ENCODE results near the gene AGAP5.

The AGAP5 gene

DNA sequence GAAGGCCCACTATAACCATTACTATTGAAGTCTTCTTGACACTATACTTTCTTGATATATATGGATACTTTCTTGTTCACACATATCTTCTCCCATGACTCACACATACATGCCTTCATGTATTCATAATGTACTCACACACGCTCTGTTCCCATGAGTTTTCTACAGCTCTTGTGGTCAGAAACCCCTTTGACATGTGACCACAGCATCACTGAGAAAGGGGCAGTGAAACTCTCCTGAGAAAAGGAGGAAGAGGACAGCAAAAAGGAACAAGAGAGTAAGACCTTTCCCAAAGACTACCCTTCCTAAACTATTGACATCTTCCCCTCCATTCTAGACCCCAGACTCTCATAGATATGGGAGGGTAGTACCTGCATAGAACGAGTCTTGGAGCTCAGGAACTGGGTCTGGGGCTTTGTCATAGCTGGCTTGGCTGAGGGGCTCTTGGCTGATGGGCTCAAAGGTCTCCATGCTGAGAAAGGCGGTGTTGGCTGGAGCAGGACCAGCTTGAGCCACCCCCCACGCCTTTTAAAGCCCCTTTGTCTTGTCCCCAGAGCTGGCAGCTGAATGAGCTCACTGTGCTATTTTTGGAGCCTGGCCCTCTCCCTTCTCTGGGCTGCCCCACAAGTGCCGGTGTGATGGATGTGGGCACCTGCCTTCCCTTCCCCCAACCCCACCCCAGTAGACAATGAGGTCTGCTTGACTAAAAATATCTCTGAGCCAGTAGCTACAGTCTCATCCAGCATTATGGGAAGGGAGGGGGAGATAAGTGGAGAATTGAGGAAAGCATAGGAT, 47.2 kb downstream of the AGAP5 start:
- DNase-seq, result no peak

DNA sequence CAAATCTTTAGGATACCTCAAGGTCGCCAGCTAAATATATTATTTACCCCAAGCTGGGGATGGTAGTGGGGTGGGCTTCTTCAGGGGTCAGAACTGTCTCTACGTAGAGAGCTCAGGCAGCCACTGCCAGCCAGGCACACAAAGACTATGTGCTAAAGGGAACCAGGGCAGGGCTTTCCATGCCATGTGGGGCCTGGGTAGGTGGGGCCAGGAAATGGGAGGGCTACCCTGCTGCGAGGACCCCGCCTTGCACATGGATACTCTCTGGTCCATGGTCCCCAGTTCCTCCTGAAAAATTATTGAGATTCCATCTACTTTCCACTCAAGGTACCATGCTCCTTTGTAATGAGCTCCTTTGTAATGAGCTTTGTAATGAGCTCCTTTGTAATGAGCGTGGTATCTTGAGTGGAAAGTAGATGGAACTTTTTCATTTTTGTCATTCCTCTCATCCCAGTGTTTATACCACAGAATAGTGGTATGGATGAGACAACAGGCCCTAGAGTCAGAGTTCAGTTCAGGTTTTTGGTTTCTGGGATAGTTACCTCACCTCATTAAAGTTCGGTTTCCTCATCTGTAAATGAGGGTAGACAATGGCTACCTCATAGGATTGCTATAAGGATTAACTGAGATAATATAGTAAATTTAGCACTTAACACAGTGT, 47.9 kb downstream of the AGAP5 start:
- DNase-seq, result no peak

DNA sequence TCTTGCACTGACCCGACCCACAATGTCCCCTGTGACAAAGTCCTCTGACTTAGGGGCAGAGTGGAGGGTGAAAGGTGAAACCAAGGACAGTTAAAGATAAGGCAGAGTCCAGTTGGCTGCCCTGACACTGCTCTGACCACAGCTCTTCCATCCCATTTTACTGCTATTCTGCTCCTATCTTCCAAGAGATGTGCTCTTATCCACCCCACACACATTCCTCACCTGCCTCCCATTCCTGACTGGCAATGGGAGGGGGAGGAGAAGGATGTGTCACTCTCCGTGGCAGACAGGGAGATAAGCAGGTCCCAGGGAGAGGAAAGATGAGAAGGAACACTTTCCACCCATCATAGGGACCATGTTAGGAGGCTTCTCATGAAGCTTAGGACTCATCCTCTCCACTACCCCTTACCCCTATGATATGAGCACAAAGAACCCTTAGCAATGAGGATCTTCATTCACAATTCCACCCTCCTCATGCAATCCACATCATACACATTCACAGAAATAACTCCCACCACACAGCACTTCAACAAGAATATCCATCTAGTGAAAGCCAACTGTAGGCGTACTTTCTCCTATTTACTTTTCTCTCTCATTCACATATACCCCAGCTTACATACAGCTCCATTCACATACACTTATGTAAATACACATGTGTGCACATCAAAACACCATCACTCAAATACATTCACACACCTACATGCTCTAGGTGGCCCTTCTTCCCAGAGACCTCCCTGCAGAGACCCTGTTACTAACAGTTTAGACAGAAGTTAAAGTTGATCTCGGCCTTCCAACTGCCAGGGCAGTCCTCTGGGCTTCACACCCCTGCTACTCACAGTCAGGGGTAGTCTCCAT, 48.7 kb downstream of the AGAP5 start:
- no peak for DNase-seq

- DNase-seq, result no peak
These were observed 49.8 kb downstream of the AGAP5 start for GRCh38 chr10:73647875-73648651.

GRCh38 chr10:73647211-73647874, 50.6 kb downstream of the AGAP5 start:
- peak; percentile 70 for DNase-seq

DNA sequence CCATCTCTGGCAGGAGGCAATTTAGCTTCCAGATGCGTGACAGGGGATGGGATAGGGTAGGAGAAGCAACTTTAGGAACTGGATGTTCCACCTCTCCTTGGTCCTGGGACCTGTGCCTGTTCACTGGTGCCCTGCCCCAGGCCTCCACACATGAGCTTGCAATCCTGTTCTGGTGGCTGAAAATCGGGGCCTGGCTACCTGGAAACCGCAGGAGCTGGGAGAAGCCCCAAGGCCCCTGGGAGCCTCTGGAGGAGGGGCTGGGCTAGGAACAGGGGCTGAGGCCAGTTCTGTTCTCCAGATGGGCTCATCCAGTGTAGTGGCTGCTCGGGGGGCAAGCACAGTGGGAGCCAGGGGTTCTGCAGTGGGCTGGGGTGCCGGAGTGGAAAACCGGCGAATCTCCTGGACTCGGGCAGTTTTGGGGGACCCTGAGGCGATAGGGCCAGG, 51.3 kb downstream of the AGAP5 start:
- DNase-seq, result no peak

DNA sequence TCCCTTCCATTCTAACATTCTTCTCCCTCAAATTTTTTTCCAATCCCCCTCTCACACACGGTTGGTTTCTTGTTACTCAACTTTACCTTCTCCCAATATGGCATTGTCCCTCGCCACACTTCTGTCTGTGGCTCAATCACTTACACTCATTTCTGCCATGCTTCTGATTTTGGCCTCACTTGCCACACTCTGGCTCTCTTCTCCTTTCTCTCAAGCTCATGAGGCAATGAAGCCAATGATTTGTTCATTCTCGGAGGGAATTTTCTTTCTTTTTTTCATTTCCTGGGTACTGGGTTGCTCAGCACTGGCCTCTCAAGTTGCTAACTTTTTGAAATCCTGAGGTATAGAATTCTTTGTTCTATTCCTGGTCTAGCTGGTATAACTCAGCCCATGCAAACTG, 52.7 kb downstream of the AGAP5 start:
- no peak for DNase-seq

DNA sequence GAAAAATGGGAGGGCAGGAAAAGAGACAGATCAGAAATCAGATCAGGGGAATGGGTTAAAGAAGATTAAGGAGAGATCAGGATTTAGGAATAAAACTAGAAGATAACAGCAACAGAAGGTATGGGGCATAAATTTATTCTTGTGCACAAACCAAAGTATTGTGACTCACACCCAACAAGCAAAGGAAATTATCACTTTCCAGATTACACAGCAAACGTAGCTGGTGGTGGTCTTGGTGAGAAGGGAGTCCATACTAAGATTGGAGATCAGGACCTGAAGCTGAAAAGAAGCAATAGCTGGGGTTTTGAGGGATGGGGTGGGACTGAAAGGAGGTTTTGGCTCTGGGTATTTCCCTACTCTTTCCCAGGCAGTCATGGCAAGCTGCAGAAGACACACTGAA, 53.1 kb downstream of the AGAP5 start:
- no peak for DNase-seq

DNA sequence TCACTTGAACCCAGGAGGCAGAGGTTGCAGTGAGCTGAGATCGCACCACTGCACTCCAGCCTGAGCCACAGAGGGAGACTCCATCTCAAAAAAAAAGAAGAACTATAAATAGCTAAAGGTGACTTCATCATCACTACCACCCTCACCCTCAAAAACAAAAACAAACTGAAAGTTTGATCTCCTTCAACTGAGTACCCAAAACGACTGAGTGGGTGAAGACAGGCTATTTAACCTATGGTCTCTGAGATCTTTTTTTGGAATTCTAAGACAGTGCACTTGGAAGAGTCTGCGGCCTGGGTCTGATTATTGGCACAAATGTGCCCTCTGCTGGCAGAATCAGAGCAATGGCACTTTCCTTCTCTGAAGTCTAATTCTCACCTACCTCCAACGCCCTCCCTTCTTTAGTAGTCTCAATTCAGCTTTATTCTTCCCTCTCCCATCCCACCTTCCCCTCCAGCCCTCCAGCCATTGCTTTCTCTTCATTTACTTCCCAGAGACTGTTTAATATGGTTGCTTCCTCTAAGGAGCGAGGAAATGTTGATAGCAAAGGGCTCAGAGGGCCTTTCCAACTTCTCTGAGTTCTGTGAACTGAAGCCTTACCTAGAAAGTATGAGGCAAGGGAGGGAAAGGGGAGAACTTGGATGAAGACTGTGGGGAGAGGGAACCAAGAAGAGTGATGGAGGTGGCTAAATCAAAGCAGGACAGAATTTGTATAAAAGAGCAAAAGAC, 53.7 kb downstream of the AGAP5 start:
- DNase-seq, result peak; percentile 78

DNA sequence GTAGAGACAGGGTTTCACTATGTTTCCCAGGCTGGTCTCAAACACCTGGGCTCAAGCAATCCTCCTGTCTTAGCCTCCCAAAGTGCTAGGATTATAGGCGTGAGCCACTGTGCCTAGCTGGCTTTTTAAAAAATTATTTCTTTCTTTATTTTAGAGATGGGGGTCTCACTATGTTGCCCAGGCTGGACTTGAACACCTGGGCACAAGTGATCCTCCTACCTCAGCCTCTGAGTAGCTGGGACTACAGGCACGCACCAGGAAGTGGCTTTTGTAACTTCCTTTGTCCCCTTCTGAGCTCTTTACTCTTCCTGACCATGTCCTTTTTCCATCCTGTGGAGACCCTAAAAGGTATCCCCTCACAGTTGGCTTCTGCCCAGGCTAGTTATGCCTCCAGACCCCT, 54.5 kb downstream of the AGAP5 start:
- DNase-seq, result no peak

DNA sequence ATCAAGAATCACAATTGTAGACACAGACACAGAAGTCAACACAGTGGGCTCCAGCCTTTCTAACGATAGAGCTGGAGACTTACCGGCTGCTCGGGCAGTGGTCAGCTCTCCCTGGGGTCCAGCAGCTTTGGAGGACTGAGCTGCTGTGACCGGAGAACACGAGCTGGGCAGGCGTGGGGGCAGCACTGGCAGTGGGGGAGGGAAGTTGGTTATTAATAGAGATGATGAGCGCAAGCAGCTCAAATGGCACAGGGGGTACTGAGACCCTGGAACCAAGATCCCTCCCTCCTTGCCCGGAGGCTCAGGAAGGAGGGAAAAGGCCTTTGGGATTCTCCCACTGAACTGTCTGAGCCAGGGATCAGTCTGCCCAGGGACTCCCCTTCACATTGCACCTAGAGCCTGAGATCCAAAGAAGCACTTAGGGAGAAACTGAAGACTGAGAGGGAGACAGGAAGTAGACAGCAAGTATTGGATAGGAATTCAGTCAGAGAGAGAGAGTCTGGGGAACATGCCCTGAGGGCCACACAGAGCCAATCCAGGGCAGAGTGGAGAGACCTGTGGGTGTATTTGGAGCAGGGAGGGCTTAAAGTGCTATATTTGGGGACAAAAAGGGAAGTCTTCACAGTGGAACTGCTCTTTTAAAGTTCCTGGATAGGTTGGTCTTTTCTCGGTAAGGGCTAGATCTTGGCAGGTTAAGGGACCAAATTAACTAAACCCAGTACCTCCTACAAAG, 56.4 kb downstream of the AGAP5 start, which contains the start of gene MYOZ1:
Gene MYOZ1, minus strand, starts transcription at position 147 of the 733 bp plus-strand sequence. CDS start 1,457 bp downstream, outside the sequence.
- no peak for DNase-seq

GRCh38 chr10:73639286-73639685, 58.6 kb downstream of the AGAP5 start:
- DNase-seq, result no peak

- DNase-seq, result no peak
These were observed 62.1 kb downstream of the AGAP5 start for GRCh38 chr10:73635781-73636180.

- no peak for DNase-seq
These were observed 63.5 kb downstream of the AGAP5 start for GRCh38 chr10:73634421-73634820.

DNA sequence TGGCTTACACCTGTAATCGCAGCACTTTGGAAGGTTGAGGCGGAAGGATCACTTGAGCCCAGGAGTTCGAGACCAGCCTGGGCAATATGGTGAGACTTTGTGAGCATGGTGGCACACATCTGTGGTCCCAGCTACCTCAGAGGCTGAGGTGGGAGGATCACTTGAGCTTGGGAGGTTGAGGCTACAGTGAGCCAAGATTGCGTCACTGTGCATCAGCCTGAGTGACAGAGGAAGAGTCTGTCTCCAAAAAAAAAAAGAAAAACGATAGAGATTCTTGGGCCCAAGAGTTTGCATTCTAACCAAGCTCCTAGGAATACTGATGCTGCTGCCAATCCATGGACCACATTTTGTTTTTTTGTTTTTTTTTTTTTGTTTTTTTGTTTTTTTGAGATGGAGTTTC, 68.7 kb downstream of the AGAP5 start:
- DNase-seq, result no peak

GRCh38 chr10:73628405-73628804, 69.5 kb downstream of the AGAP5 start:
- DNase-seq, result no peak

- no peak for DNase-seq
These were observed 70.6 kb downstream of the AGAP5 start for GRCh38 chr10:73627300-73627699.

GRCh38 chr10:73625884-73626752, 71.8 kb downstream of the AGAP5 start:
- DNase-seq, result peak; percentile 96
